NT2/D1 (cell line): ENCODE measurements around the gene PKIG.
"Not testable (repeated sequence)": the region's sequence is repeated elsewhere in the genome, so short reads cannot be mapped to it uniquely, and the experiment has no call there.

ENCODE experiments used
- DNase-seq: peaks from one replicate; pipeline ENCODE4 v3.0.0-alpha.2; 2011; ENCODE audit warnings: low read depth, low spot score
- H3K27me3 ChIP-seq: 2 replicates; pipeline ENCODE4 v1.6.0; 2011; ENCODE audit warnings: mild to moderate bottlenecking; ENCODE audit not compliant: insufficient read length, insufficient read depth
- H3K36me3 ChIP-seq: 2 replicates; pipeline ENCODE4 v1.6.1; 2011; ENCODE audit warnings: mild to moderate bottlenecking, low read length, mixed read lengths; ENCODE audit not compliant: insufficient read depth, insufficient read length
- H3K4me1 ChIP-seq: 2 replicates; pipeline ENCODE4 v1.5.1; 2011; ENCODE audit not compliant: insufficient read depth, insufficient read length
- H3K4me3 ChIP-seq: 2 replicates; pipeline ENCODE4 v1.5.1; 2011; ENCODE audit warnings: low read depth; ENCODE audit not compliant: insufficient read length
- H3K9ac ChIP-seq: 2 replicates; pipeline ENCODE4 v1.6.0; 2011; ENCODE audit warnings: low read depth; ENCODE audit not compliant: insufficient read length
- H3K9me3 ChIP-seq: 2 replicates; pipeline ENCODE4 v1.5.1; 2011; ENCODE audit warnings: mild to moderate bottlenecking, low read length; ENCODE audit not compliant: insufficient read depth
- SUZ12 ChIP-seq: IDR thresholded peaks from 2 replicates; pipeline ENCODE4 v1.6.1; 2011; ENCODE audit not compliant: insufficient read length, insufficient read depth; ENCODE audit errors: extremely low read depth
- YY1 ChIP-seq: IDR thresholded peaks from 2 replicates; pipeline ENCODE4 v1.6.1; 2011; ENCODE audit not compliant: insufficient read length, insufficient read depth
- ZNF274 ChIP-seq: IDR thresholded peaks from 2 replicates; pipeline ENCODE4 v1.6.1; 2011; ENCODE audit warnings: mild to moderate bottlenecking, low read depth, low read length

PKIG gene

DNA sequence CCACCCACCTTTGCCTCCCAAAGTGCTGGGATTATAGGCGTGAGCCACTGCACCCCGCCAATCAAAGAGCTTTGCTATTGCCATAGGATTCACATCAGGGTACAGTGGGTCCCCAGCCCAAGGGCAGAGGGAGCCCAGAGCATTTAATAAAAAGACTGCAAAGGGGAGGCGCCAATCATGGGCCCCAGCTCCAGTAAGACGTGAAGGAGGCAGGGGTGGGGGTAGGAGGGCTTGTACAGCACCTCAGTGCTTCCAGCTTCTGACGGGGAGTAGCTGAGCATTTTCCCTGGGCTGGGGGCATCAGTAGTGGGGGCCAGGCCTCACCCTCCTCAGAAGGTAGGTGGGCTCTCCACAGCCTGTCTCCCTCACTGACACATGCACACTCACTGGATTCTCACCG, 67.6 kb downstream of the PKIG start:
- no peak for DNase-seq
- Histone ChIP-seq H3K9me3 (peaks cover 9% of the 10 kb centered on the region; the same call in 1 of the 2 replicates), H3K4me1 (peaks cover 28% of the 10 kb centered on the region), H3K36me3 (no peaks in the 10 kb centered on the region), H3K9ac (no peak overlapping the region), H3K4me3 (no peak overlapping the region), H3K27me3 (peaks cover 5% of the 10 kb centered on the region)
- no peak for TF ChIP-seq SUZ12
- no peak for TF ChIP-seq ZNF274
- TF ChIP-seq YY1 = no peak

DNA sequence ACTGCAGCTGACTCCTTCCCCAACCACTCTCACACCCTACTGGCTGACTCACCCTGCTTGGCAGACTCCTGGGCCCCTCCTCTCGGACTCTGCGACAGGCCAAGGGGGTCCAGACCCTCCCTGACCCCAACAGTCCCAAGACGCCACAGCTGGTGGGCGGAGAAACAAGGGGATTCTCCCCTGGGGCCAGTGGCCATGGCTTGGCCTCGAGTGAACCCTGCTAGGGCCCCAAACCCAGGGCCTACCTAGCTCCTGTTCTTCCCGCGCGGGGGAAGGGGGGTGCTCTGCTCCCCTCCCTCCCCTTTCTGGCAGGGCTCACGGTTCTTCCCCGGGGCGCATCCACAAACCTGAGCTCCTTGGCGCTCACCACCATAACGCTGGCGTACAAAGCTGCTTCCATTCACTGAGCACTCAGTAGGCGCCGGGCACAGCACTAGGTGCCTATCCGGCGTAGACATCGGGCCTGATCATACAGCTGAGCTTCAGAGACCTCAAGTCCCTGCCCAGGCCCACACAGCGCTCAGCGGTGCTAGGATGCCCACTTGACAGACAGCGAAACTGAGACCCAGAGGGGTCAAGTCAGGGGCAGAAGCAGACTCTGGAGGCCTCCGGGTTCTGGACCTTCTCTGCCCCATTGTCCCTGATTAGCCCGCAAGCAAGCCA, 68.5 kb downstream of the PKIG start:
- Histone ChIP-seq H3K4me1 (peaks cover 32% of the 10 kb centered on the region), H3K9ac (peak overlapping the region; percentile 78), H3K4me3 (peak overlapping the region; percentile 57), H3K9me3 (peaks cover 12% of the 10 kb centered on the region; the same call in 1 of the 2 replicates), H3K27me3 (peaks cover 5% of the 10 kb centered on the region), H3K36me3 (no peaks in the 10 kb centered on the region)
- DNase-seq = no peak
- no peak for TF ChIP-seq SUZ12
- TF ChIP-seq YY1 = no peak
- no peak for TF ChIP-seq ZNF274

DNA sequence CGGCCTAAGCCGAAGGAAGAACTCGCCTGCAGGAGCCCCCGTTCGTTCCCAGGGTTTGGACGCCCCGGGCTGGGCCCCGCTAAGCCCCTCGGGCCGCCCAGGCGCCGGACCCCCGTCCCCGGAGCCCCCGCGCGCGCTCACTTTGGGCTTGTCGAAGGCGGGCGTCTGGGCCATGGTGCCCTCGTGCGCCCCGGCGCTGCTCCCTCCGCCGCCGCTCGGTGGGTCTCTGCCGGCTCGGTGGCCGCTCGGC, 69.0 kb downstream of the PKIG start:
- H3K27me3 ChIP-seq = peaks cover 5% of the 10 kb centered on the region
- peak overlapping the region; percentile 78 for H3K9ac ChIP-seq
- TF ChIP-seq YY1 (no peak), SUZ12 (no peak)
- peak overlapping the region; percentile 57 for H3K4me3 ChIP-seq
- no peak for DNase-seq
- H3K9me3 ChIP-seq = peaks cover 12% of the 10 kb centered on the region; the same call in 1 of the 2 replicates
- no peaks in the 10 kb centered on the region for H3K36me3 ChIP-seq
- peaks cover 29% of the 10 kb centered on the region for H3K4me1 ChIP-seq

DNA sequence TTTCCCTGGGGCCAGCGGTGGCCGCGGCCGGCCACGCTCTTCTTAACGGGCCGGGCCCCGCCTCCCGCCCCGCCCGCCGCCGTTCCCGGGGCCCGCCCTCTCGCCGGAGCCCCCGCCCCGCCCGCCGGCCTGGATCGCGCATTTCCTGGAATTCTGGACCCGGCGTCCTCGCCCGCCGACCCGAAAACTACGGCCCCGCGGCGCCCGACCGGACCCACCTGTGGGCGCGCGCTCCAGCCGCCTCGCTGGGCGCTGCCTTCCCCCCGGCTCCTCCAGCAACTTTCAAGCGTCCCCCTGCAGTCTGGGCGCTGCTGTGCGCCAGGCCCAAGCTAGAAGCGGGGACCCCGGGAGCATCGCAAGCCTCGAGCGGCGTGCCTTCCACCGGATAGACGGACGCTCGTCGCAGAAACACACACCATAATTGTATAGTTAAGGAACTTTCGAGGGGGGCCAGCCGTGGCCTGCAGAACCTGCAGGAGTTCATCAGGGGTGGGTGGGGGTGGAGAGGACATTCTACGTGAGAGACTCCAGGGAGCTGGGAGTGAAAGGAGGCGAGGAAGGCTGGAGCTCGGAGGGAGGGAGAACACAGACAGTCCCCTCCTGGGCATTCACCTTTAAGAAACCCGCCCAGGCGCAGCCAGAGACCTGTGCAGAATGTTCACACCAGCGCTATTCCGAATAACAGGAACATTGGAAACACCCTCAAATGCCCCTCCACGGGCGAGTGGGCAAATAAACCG, 69.5 kb downstream of the PKIG start, which contains the start of gene ADA:
ADA (minus strand) TSS at position 16 of the 740 bp plus-strand sequence. CDS start 92 bp downstream, outside the sequence.
- H3K9me3 ChIP-seq = peaks cover 12% of the 10 kb centered on the region; the same call in 1 of the 2 replicates
- no peak for DNase-seq
- peak within 1 kb of the TSS; percentile 85 for H3K9ac ChIP-seq
- peaks cover 5% of the 10 kb centered on the region for H3K27me3 ChIP-seq
- peak within 1 kb of the TSS; percentile 66 for H3K4me3 ChIP-seq
- no peaks in the 10 kb centered on the region for H3K36me3 ChIP-seq
- H3K4me1 ChIP-seq = peaks cover 29% of the 10 kb centered on the region
- TF ChIP-seq ZNF274 (no peak), YY1 (no peak), SUZ12 (no peak)

DNA sequence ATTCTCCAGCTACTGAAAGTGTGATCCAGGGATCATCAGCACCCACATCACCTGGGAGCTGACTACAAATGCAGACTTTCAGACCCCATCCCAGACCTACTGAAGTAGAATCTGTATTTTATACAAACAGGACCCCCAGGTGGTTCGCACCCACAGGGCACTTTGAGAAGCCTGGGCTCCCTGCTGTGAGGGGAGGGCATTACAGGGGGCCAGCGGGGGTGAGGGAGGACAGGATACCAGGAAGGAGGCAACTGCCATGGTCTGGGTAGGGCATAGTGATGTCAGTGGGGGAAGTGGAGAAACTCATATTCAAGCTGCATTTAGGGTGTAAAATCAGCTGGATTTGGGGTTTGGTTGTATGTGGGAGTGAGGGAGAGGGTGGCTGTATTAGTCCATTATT, 71.2 kb downstream of the PKIG start:
- no peak for DNase-seq
- peaks cover 12% of the 10 kb centered on the region; the same call in 1 of the 2 replicates for H3K9me3 ChIP-seq
- no peak overlapping the region for H3K4me3 ChIP-seq
- peaks cover 5% of the 10 kb centered on the region for H3K27me3 ChIP-seq
- peaks cover 22% of the 10 kb centered on the region for H3K4me1 ChIP-seq
- TF ChIP-seq YY1 (no peak), ZNF274 (no peak), SUZ12 (no peak)
- peak overlapping the region; percentile 57 for H3K9ac ChIP-seq
- H3K36me3 ChIP-seq = no peaks in the 10 kb centered on the region

DNA sequence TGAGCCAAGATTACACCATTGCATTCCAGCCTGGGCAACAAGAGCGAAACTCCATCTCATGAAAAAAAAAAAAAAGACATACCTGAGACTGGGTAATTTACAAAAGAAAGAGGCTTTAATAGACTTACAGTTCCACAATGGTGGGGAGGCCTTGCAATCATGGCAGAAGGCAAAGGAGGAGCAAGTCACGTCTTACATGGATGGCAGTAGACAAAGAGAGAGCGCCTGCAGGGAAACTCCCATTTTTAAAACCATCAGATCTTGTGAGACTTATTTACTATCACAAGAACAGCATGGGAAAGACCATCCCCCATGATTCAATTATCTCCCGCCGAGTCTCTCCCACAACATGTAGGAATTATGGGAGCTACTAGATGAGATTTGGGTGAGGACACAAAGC, 71.8 kb downstream of the PKIG start:
- H3K27me3 ChIP-seq, H3K36me3 ChIP-seq, DNase-seq, H3K9ac ChIP-seq, H3K4me3 ChIP-seq: not testable (repeated sequence)
- Histone ChIP-seq H3K9me3 (peaks cover 12% of the 10 kb centered on the region; the same call in 1 of the 2 replicates), H3K4me1 (peaks cover 16% of the 10 kb centered on the region)

DNA sequence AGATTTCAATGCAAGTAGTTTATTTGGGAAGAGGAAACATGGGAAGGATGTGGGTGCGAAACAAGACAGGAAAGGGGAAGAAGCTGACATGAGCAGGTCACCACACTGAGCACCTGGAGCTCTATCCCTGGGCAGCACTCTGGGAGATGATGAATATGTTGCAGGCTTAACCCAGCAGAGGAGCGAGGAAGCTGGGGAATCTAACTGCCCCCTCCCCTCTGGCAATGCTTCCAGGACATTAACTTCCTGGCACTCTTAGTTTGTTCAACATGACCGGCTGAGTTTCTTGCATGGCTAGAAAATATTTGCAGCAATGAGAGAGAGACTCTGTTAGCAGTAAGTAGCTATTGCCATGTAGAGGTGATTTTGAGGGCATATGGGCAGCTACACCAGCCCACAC, 74.1 kb downstream of the PKIG start:
- H3K4me1 ChIP-seq = peaks cover 8% of the 10 kb centered on the region
- no peaks in the 10 kb centered on the region for H3K36me3 ChIP-seq
- TF ChIP-seq YY1 (no peak), SUZ12 (no peak), ZNF274 (no peak)
- no peak overlapping the region for H3K4me3 ChIP-seq
- DNase-seq = no peak
- H3K27me3 ChIP-seq = peaks cover 5% of the 10 kb centered on the region
- H3K9ac ChIP-seq = no peak overlapping the region
- H3K9me3 ChIP-seq = peaks cover 12% of the 10 kb centered on the region; the same call in 1 of the 2 replicates
